Lung (tissue), 10 donors: ENCODE measurements around the gene RHD. TPM values are rescaled to one million over a fixed set of nuclear protein-coding genes. Genes with fewer than 3 reads are reported as not detected.
A peak's percentile ranks its signal among the peaks of the same experiment; 100 is the strongest.
"Not testable (repeated sequence)": the region's sequence is repeated elsewhere in the genome, so short reads cannot be mapped to it uniquely, and the experiment has no call there.

Experiments used
- ATAC-seq: fragments of 200-7000 bp; cut with Tn5 transposase; one replicate; pipeline ENCODE4 v1.9.1; 2020; ENCODE audit warnings: moderate number of reproducible peaks; ENCODE audit not compliant: insufficient read depth, low FRiP score
- DNase-seq, 3 donors: peaks; one replicate each; pipeline ENCODE4 v3.0.0-alpha.2; 2013 to 2017
- H3K27ac ChIP-seq, 2 donors: one replicate each; pipeline ENCODE4 v1.5.1; 2013; ENCODE audit warnings: mild to moderate bottlenecking in 2 of 2, moderate library complexity in 2 of 2, control low read depth in 1 of 2, inconsistent platforms in 1 of 2, low read depth in 1 of 2, low read length in 1 of 2
- H3K27me3 ChIP-seq, 3 donors: one replicate each; pipeline ENCODE4 v1.5.1; 2013; ENCODE audit warnings: low read length in 2 of 3; ENCODE audit not compliant: control insufficient read depth in 3 of 3, insufficient read depth in 3 of 3
- H3K36me3 ChIP-seq, 4 donors: one replicate each; pipeline ENCODE4 v1.5.1; 2013; ENCODE audit warnings: low read length in 4 of 4, mild to moderate bottlenecking in 1 of 4, moderate library complexity in 1 of 4; ENCODE audit not compliant: control insufficient read depth in 4 of 4, insufficient read depth in 4 of 4
- H3K4me1 ChIP-seq, 5 donors: one replicate each; pipeline ENCODE4 v1.5.1; 2013; ENCODE audit warnings: low read length in 5 of 5, mild to moderate bottlenecking in 2 of 5, moderate library complexity in 1 of 5; ENCODE audit not compliant: control insufficient read depth in 5 of 5, insufficient read depth in 5 of 5
- H3K4me3 ChIP-seq: one replicate; pipeline ENCODE4 v1.5.1; 2013; ENCODE audit warnings: mild to moderate bottlenecking, control low read depth, moderate library complexity
- H3K9ac ChIP-seq, 2 donors: one replicate each; pipeline ENCODE4 v1.5.1; 2013; ENCODE audit warnings: low read length in 2 of 2, control low read depth in 1 of 2; ENCODE audit not compliant: insufficient read depth in 1 of 2
- H3K9me3 ChIP-seq, 4 donors: one replicate each; pipeline ENCODE4 v1.5.1; 2013; ENCODE audit warnings: low read length in 3 of 4, mild to moderate bottlenecking in 1 of 4, moderate library complexity in 1 of 4; ENCODE audit not compliant: control insufficient read depth in 4 of 4, insufficient read depth in 3 of 4
- WGBS, 2 donors: extraction: QIAGEN DNeasy Blood & Tissue Kit; methylation state at CpG; one replicate each; pipeline ENCODE4 v1.1.7; 2013; 5-methylcytosine and 5-hydroxymethylcytosine counted together
- polyA plus RNA-seq, 2 donors: library from polyadenylated mRNA; stranded (reverse); fragments of 200-250 nt; gene quantifications; one replicate each; pipeline ENCODE4 v1.2.1, GENCODE V29; 2013
- total RNA-seq, 2 donors: library from RNA; depleted of rRNA in 1 of 2; stranded (reverse); fragments of >200 nt in 1 of 2; gene quantifications; one replicate each; pipeline ENCODE4 v1.2.1, GENCODE V29; 2014 to 2021
- donor health status: Bipolar disorder and iron deficiency.
- donor health status: healthy.
- donor health status: DM: yes; HTN: yes; CAD: no.

The RHD gene
- total and polyA plus RNA-seq, 4 donors, result 0.12 to 2.2 (median 0.27) TPM; not detected in 1

GRCh38 chr1:25308168-25308567, 35.9 kb downstream of the RHD start:
- peak in 1 of 3 donors; percentile 9 for DNase-seq
- H3K9me3 ChIP-seq, H3K27ac ChIP-seq, H3K36me3 ChIP-seq, H3K4me1 ChIP-seq, H3K4me3 ChIP-seq, H3K9ac ChIP-seq, ATAC-seq, H3K27me3 ChIP-seq: not testable (repeated sequence)
- no CpG with 5 or more reads among the region's 1 CpG for WGBS, 2 donors

- not testable (repeated sequence) for DNase-seq, H3K9me3 ChIP-seq, H3K36me3 ChIP-seq, H3K9ac ChIP-seq, H3K4me1 ChIP-seq, H3K27me3 ChIP-seq, H3K4me3 ChIP-seq, ATAC-seq, H3K27ac ChIP-seq
- 33 to 54% methylated on average over 1 of the region's 1 CpG for WGBS, 2 donors
These were observed 36.8 kb downstream of the RHD start for GRCh38 chr1:25309085-25309484.

GRCh38 chr1:25309486-25309885, 37.2 kb downstream of the RHD start:
- not testable (repeated sequence) for H3K9ac ChIP-seq, H3K4me3 ChIP-seq

DNA sequence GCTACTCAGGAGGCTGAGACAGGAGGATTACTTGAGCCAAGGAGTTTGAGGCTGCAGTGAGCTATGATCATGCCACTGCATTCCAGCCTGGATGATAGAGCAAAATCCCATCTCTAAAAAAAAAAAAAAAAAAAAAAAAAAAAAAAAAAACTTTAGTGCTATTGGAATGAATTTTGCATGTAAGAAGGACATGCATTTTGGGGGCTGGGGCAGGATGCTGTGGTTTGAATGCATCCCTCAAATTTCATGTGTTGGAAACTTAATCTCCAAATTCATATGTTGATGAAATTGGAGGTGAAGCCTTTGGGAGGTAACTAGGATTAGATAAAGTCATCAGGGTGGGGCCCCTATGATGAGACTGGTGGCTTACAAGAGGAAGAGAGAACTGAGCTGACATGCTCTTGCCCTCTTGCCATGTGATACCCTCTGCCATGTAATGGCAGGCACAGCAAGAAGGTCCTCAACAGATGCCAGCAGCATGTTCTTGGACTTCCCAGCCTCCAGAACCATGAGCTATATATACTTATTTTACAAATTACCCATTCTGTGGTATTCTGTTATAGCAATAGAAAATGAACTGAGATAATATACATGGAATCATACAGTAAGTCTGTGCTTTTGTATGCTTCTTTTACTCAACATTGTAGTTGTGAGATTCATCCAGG, 40.6 kb downstream of the RHD start:
- not testable (repeated sequence) for H3K36me3 ChIP-seq, H3K27ac ChIP-seq, ATAC-seq, H3K4me1 ChIP-seq, H3K4me3 ChIP-seq, H3K9me3 ChIP-seq, H3K9ac ChIP-seq, H3K27me3 ChIP-seq, DNase-seq

More at GRCh38 chr1:25309486-25309885, 37.2 kb downstream of the RHD start:
- H3K27me3 ChIP-seq, H3K36me3 ChIP-seq, DNase-seq, H3K27ac ChIP-seq, ATAC-seq, H3K4me1 ChIP-seq, H3K9me3 ChIP-seq: not testable (repeated sequence)
- WGBS, 2 donors, result 95 to 100% methylated on average over 1 of the region's 1 CpG

DNA sequence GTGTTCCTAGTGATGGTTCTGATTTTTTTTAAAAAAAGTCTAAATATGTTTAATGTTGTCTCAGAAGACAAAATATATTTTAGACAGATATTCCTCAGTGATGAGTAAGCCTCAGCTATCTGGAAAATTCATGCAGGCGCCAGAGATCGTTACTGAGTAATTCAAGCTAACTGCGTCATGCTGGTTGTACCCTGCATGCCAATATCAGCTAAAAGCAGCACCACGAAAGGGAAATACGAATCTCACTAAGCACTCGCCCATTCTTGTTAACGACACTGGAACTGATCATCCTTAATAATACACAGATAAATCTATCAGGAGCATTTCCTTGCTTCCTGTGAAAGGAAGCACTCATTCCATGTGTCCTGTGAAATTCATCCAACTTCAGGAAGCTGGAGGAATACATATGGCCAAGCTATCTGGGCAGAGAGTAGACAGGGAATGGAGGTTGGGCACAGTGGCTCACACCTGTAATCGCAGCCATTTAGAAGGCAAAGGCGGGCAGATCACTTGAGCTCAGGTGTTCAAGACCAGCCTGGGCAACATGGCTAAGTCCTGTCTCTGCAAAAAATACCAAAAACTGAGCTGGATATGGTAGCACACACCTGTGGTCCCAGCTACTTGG, 48.1 kb downstream of the RHD start:
- not testable (repeated sequence) for H3K27ac ChIP-seq, H3K36me3 ChIP-seq, H3K9me3 ChIP-seq, H3K4me1 ChIP-seq, H3K27me3 ChIP-seq, ATAC-seq, H3K4me3 ChIP-seq, H3K9ac ChIP-seq
- WGBS, 2 donors, result 84 to 92% methylated on average over 9 of the region's 9 CpGs
- DNase-seq, result peak in 1 of 3 donors; percentile 3

DNA sequence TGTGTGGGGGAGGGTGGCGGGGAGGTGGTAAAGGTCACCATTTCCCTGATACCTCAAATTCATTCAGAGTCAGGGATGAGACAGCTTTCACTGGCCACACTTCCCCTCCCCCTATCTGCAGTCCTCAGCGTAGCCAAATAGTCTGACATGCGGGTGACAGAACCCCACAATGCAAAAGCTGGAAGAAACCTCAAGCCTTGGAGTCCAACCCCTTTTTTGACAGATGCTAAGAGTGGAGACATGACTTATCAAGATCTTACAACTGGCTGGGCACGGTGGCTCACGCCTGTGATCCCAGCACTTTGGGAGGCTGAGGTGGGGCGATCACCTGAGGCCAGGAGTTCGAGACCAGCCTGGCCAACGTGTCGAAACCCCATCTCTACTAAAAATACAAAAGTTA, 49.8 kb downstream of the RHD start:
- H3K4me1 ChIP-seq, H3K27ac ChIP-seq, H3K4me3 ChIP-seq, H3K9me3 ChIP-seq, H3K9ac ChIP-seq, ATAC-seq, H3K27me3 ChIP-seq, H3K36me3 ChIP-seq, DNase-seq: not testable (repeated sequence)
- 83 to 84% methylated on average over 8 of the region's 9 CpGs for WGBS, 2 donors

DNA sequence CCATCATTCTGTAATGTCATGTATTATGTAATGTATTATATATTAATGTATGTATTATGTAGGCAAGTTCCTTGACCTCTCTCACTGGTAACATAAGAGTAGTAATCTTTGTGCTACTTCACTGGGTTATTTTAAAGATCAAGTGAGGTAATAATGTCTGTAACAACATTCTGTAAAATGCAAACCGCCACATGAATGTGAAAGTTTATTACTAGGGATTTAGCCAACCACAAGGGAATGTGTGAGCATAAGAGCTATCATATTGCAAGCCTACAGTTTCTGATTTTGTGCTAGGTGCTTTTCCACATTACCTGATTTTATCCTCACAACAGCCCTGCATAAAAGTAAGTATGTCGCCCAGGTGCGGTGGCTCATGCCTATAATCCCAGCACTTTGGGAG, 52.1 kb downstream of the RHD start:
- not testable (repeated sequence) for DNase-seq, H3K9ac ChIP-seq, H3K4me1 ChIP-seq, H3K4me3 ChIP-seq, ATAC-seq, H3K9me3 ChIP-seq, H3K36me3 ChIP-seq, H3K27me3 ChIP-seq, H3K27ac ChIP-seq
- 97 to 99% methylated on average over 3 of the region's 3 CpGs for WGBS, 2 donors

DNA sequence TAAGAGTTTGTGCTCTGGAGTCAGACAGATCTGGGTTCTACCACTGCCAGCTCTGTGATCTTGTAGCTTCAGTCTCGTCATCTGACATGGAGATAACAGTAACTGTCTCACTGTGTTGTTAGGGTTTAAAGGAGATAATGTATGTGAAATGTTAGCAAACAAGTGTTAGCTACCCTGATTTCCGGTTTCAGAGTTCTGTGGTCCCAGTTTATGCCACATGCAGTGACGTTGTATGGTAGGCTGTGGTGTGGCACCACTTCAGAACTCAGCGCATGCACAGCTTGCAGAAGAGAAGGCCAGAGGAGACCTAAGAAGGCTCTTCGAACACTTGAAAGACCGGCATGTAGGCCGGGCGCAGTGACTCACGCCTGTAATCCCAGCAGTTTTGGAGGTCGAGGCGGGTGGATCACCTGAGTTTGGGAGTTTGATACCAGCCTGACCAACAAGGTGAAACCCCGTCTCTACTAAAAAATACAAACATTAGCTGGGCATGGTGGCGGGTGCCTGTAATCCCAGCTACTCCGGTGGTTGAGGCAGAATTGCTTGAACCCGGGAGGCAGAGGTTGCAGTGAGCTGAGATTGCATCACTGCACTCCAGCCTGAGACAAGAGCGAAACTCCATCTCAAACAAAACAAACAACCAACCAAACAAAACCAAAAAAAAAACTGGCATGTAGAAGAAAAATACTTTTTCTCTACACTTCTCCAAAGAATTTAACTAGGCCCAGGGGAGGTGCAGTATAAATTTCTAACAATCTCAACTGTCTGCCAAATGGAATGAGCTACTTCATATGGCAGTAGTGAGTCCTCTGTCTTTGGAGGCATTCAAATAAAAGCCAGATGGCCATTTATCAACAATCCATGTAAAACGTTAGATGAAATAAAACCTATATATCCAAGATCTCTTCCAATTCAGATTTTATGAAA, 55.8 kb downstream of the RHD start:
- ATAC-seq, H3K9me3 ChIP-seq, H3K9ac ChIP-seq, H3K4me3 ChIP-seq, H3K27ac ChIP-seq, H3K4me1 ChIP-seq, DNase-seq, H3K27me3 ChIP-seq, H3K36me3 ChIP-seq: not testable (repeated sequence)
- WGBS, 2 donors, result no CpG with 5 or more reads among the region's 17 CpGs
